ENCODE data around the gene SAP30BP.

Gene SAP30BP

DNA sequence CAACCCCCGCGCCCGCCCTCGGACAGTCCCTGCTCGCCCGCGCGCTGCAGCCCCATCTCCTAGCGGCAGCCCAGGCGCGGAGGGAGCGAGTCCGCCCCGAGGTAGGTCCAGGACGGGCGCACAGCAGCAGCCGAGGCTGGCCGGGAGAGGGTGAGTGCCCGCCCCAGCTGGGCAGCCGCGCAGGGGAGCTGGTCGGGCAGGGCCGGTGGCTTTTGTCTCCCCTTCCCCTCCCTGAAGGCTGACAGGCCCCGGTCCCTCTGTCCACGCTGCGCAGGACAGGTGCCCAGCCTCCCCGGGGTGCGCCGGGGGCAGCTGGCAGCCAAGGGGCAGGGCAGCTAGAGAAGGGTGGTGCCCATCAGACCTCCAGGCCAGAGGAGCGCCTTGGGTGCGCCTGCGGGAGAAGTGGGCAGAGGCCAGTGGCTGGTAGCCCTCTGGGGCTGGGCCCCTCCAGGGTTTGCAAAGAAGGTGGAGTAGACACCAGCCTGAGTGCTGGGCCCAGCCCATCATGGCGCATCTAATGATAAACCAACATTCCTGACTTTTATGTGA lies 54.4 kb downstream of the SAP30BP start:
- DNase-seq (ENCODE audit: low read depth): no peak

- no peak for DNase-seq (ENCODE audit: low read depth)
Observed at GRCh38 chr17:75722076-75722475, 54.9 kb downstream of the SAP30BP start.

DNA sequence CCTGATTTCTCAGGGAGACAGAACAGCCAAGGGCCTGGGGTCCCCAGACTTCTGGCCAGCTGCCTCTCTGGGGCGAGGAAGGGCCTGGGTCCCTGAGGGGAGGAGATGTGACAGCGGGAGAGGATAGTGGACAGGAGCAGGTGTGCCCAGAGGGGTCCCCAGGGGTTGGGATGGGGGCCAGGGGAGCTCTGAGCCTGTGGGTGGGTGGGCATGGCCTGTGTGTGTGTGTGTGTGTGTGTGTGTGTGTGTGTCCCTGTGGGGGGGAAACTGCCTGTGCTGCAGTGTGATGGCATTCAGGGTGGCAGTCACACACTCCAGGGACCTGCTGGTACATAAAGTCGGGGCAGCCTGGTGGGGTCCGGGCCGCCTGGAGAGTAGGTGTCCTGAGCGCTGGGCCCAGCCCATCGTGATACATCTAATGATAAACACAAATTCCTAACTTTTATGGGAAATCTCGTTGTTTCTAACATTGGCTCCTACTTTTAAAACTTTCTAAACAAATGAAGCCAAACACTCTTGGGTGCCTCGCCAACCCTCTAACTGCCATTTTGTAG lies 55.5 kb downstream of the SAP30BP start:
- DNase-seq (ENCODE audit: low read depth): no peak

- no peak for DNase-seq (ENCODE audit: low read depth)
Observed at GRCh38 chr17:75723171-75723930, 56.2 kb downstream of the SAP30BP start.

DNA sequence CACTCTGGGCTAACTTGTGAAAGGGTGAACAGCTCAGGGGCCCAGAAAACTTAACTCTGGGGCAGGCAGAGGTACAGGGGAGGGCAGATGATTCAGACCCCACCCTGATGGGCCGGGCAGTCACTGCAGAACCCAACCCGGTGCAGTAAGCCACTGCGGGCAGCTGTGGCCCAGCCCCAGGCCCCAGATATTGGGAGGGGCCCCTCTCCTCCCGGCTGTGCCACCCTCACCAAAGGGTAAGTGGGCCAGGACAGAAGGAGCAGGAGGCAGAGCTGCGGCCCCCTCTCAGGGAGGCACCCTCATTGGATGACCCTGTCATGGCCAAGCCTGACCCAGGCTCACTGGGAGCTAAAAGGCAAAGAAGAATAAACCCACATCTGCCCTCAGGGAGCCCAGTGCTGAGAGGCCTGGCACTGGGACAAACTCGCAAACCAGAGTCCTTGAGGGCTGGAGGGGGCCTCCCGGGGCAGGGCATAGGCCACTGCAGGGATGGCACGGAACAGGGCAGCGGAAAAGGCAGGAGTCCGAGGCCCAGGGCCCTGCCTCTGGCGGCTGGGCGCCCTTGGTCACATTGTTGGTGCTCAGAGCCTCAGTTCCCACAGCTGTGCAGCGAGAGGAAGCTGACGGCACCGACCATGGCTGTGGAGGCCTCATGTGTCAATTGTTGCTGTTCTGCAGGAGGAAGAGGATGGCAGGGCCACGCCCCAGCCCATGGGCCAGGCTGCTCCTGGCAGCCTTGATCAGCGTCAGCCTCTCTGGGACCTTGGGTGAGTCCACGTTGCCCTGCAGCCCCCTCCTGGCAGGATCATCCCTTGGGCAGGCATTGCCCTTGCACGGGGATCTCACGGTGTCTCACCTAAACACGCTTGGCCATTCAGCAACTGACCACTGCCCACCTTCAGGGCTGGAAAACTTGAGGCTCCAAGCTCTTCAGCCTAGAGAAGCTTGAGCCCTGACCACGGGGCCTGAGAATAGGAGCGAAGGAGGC lies 57.2 kb downstream of the SAP30BP start:
- DNase-seq (ENCODE audit: low read depth): no peak

DNA sequence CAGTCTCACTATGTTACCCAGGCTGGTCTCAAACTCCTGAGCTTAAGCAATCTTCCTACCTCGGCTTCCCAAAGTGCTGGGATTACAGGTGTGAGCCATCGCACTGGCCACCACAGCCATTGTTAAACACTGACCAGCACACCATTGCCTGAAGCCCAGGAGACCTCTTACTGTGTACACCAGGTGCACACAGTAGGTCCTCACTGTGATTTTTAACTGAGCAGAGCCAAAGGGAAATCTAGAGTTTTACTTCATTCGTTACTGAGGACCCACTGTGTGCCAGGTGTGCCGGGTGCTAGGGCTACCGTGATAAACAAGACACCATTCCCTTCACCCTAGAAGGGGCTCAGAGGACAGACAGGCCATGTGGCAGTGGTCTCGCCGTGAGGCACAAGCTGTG lies 58.4 kb downstream of the SAP30BP start:
- no peak for DNase-seq (ENCODE audit: low read depth)

GRCh38 chr17:75727391-75727790 lies 60.3 kb downstream of the SAP30BP start:
- no peak for DNase-seq (ENCODE audit: low read depth)

DNA sequence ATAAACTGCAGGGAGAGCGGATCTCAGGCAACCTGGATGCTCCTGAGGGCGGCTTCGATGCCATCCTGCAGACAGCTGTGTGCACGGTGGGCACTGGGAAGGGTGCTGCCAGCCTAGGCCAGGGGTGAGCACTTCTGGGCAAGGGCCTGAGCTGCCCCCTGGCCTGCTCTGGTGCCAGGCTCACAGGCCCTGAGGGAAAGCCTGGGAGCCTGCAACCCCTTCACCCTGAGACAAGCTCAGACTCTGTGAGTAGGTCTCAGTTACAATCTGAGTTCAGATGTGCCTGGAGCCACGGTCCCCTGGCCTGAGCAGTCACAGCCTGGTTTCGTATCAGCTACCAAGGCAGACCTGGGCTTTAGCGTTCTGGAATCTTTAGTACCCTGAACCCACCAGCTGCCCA lies 62.2 kb downstream of the SAP30BP start:
- DNase-seq (ENCODE audit: low read depth): no peak

DNA sequence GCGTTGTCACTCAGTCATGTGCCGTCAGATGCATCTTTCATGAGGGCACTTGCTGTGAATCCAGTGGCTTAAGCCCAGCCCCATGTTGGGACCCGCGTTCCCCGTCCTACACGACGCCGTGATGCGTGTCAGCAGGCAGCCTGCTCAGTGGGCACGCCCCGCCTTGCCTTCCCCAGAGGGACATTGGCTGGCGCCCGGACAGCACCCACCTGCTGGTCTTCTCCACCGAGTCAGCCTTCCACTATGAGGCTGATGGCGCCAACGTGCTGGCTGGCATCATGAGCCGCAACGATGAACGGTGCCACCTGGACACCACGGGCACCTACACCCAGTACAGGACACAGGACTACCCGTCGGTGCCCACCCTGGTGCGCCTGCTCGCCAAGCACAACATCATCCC lies 62.9 kb downstream of the SAP30BP start:
- DNase-seq (ENCODE audit: low read depth): no peak

- DNase-seq (ENCODE audit: low read depth): no peak
Observed at GRCh38 chr17:75731086-75731715, 64.1 kb downstream of the SAP30BP start.

DNA sequence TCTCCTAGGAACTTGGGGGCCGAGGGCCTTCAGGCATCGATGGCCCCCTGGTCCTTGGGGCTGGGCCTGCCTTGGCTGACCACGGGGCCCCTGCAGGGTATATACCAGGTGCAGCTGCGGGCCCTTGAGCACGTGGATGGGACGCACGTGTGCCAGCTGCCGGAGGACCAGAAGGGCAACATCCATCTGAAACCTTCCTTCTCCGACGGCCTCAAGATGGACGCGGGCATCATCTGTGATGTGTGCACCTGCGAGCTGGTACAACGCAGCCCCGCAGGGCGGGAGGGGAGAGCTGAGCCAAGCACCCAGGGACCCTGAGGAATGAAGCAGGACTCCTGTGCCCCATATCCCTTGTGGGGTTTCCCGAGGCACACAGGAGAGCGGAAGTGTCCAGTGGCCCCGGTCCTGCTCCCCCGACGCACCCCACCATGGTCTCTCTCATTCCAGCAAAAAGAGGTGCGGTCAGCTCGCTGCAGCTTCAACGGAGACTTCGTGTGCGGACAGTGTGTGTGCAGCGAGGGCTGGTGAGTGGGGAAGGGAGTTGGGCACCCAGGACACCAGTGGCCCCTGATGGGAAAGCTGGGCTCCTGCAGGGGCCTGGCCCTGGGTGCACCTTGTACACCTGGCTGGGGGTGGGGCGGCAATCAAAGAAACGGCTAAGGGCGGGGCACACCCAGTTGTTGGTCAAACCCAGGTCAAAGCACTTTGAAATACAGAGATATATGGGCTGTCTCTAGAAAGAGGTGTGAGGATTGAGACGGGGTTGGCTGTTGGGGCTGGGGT lies 64.8 kb downstream of the SAP30BP start:
- DNase-seq (ENCODE audit: low read depth): no peak

DNA sequence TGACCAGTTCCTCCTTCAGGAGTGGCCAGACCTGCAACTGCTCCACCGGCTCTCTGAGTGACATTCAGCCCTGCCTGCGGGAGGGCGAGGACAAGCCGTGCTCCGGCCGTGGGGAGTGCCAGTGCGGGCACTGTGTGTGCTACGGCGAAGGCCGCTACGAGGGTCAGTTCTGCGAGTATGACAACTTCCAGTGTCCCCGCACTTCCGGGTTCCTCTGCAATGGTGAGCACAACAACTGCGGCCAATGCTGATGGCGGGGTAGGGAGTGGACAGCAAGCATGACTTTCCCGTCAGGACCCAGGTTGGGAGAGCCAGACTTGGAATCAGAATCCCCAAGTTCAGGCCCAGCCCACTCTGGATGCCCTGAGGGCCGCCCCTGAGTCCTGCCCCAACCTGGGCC lies 66.3 kb downstream of the SAP30BP start:
- DNase-seq (ENCODE audit: low read depth): no peak

DNA sequence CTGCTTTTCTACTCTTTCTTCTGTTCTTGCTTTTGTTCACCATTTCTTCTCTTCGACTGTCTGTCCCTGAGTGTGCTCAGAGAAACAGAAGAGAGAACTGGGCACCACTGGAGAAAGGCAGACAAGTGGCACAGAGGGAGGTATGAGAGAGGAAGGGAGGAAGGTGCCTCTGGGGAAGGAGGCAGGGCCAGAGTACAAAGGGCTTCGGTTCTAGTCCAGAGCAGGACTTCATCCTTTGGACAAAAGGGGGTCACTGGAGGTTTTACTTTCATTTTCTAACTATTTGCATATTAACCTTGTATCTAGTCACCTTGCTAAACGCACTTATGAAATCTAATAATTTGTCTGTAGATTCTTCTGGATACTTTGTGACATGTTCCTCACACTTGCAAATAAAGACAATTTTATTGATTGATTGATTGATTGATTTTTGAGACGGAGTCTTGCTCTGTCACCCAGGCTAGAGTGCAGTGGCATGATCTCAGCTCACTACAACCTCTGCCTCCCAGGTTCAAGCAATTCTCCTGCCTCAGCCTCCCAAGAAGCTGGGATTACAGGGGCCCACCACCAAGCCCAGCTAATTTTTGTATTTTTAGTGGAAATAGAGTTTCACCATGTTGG lies 67.6 kb downstream of the SAP30BP start:
- no peak for DNase-seq (ENCODE audit: low read depth)

- no peak for DNase-seq (ENCODE audit: low read depth)
Observed at GRCh38 chr17:75736173-75736835, 69.2 kb downstream of the SAP30BP start.

GRCh38 chr17:75737133-75737962 lies 70.2 kb downstream of the SAP30BP start:
- no peak for DNase-seq (ENCODE audit: low read depth)

GRCh38 chr17:75738218-75738802 lies 71.2 kb downstream of the SAP30BP start:
- DNase-seq (ENCODE audit: low read depth): no peak

DNA sequence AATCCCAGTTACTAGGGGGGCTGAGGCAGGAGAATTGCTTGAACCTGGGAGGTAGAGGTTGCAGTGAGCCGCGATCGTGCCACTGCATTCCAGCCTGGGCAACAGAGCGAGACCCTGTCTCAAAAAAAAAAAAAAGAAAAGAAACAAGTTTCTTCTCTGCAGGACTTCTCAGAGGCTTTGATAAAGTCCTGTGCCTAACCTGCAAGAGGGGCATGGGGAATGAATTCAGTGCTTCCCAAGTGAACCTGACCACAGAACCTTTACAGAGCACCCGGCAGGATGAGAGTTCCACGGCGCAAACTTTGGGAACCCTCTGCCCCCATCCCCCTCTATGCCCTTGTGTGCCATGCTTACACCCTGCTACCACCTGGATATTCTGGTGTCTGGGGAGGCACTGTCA lies 72.0 kb downstream of the SAP30BP start:
- DNase-seq (ENCODE audit: low read depth): no peak

GRCh38 chr17:75739801-75740200 lies 72.7 kb downstream of the SAP30BP start:
- DNase-seq (ENCODE audit: low read depth): no peak

DNA sequence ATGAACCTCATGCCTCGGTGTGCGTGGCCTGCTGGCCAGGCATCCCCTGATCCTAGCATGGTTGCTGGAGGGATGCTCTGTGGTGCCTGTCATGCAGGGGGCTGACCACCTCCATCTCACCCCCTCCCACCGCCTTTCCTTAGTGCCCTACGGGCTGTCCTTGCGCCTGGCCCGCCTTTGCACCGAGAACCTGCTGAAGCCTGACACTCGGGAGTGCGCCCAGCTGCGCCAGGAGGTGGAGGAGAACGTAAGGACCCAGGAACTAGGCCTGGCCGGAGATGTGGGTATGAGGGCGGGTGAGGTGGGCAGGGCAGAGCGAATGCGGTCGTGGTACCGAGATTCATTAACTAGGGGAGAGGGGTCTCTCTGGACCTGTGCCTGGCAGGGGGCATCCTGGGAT lies 73.1 kb downstream of the SAP30BP start:
- no peak for DNase-seq (ENCODE audit: low read depth)
